ENCODE results near the gene CST7. TPM values are rescaled to one million over a fixed set of nuclear protein-coding genes. Genes with fewer than 3 reads are reported as not detected.

The CST7 gene
- total RNA-seq, 2 experiments from 2014 or later: 81.8 to 83.1 TPM

GRCh38 chr20:24954151-24954550, 5.1 kb downstream of the CST7 start:
- Mint-ChIP-seq H3K4me3 (no peak overlapping the region), H3K36me3 (peaks cover 16% of the 10 kb centered on the region)

GRCh38 chr20:24954566-24954965, 5.5 kb downstream of the CST7 start:
- Mint-ChIP-seq H3K36me3 (peaks cover 19% of the 10 kb centered on the region), H3K27ac (peak overlapping the region; percentile 74), H3K9me3 (no peaks in the 10 kb centered on the region), H3K4me3 (no peak overlapping the region), H3K4me1 (ENCODE audit: low read depth) (peaks cover 37% of the 10 kb centered on the region), H3K27me3 (no peaks in the 10 kb centered on the region)
- intact Hi-C loops (cut with micrococcal nuclease): no loop called here
- no peak for DNase-seq
- CTCF ChIA-PET: interaction anchor here (0.7 to 2.5 kb wide), 4 partner anchors 10 to 294 kb away, joined by 3 to 10 read pairs (median 7); partner anchors contain the start of gene PYGB
- POLR2A ChIA-PET: no interaction called here

More at GRCh38 chr20:24954151-24954550, 5.1 kb downstream of the CST7 start:
- Mint-ChIP-seq H3K27me3 (no peaks in the 10 kb centered on the region), H3K9me3 (no peaks in the 10 kb centered on the region), H3K27ac (peak overlapping the region; percentile 32), H3K4me1 (ENCODE audit: low read depth) (peaks cover 41% of the 10 kb centered on the region)
- POLR2A ChIA-PET: no interaction called here
- CTCF ChIA-PET: interaction anchor here (1.2 to 2.5 kb wide), 2 partner anchors 23 to 36 kb away, joined by 5 to 10 read pairs; no protein-coding TSS in a partner anchor
- DNase-seq: no peak
- intact Hi-C loops (cut with micrococcal nuclease): no loop called here

GRCh38 chr20:24955045-24955444, 6.0 kb downstream of the CST7 start:
- ChIA-PET POLR2A (no interaction called here), CTCF (interaction anchor here (0.7 to 2.5 kb wide), 3 partner anchors 9 to 293 kb away, joined by 3 to 10 read pairs (median 9); partner anchors contain the start of gene PYGB)
- intact Hi-C loops (cut with micrococcal nuclease): no loop called here
- H3K4me3 Mint-ChIP-seq: no peak overlapping the region
- peaks cover 18% of the 10 kb centered on the region for H3K36me3 Mint-ChIP-seq
- no peaks in the 10 kb centered on the region for H3K27me3 Mint-ChIP-seq
- H3K9me3 Mint-ChIP-seq: no peaks in the 10 kb centered on the region
- peaks cover 36% of the 10 kb centered on the region for H3K4me1 Mint-ChIP-seq (ENCODE audit: low read depth)
- H3K27ac Mint-ChIP-seq: peak overlapping the region; percentile 74
- peak; percentile 27 for DNase-seq

- Mint-ChIP-seq H3K4me1 (ENCODE audit: low read depth) (peaks cover 42% of the 10 kb centered on the region), H3K27me3 (no peaks in the 10 kb centered on the region), H3K36me3 (peaks cover 23% of the 10 kb centered on the region), H3K4me3 (no peak overlapping the region), H3K27ac (peak overlapping the region; percentile 64), H3K9me3 (no peaks in the 10 kb centered on the region)
- DNase-seq: no peak
- intact Hi-C loops (cut with micrococcal nuclease): no loop called here
- ChIA-PET CTCF (interaction anchor here (1.4 to 2.5 kb wide), 2 partner anchors 8 to 25 kb away, joined by 9 to 10 read pairs; no protein-coding TSS in a partner anchor), POLR2A (no interaction called here)
Observed at GRCh38 chr20:24956001-24956841, 7.2 kb downstream of the CST7 start.

GRCh38 chr20:24957326-24958016, 8.4 kb downstream of the CST7 start:
- H3K27ac Mint-ChIP-seq: no peak overlapping the region
- peaks cover 35% of the 10 kb centered on the region for H3K36me3 Mint-ChIP-seq
- peaks cover 47% of the 10 kb centered on the region for H3K4me1 Mint-ChIP-seq (ENCODE audit: low read depth)
- H3K9me3 Mint-ChIP-seq: no peaks in the 10 kb centered on the region
- ChIA-PET POLR2A (no interaction called here), CTCF (no interaction called here)
- no peak overlapping the region for H3K4me3 Mint-ChIP-seq
- H3K27me3 Mint-ChIP-seq: no peaks in the 10 kb centered on the region
- intact Hi-C loops (cut with micrococcal nuclease): no loop called here
- DNase-seq: no peak

GRCh38 chr20:24958506-24959385, 9.7 kb downstream of the CST7 start:
- no peak overlapping the region for H3K4me3 Mint-ChIP-seq
- ChIA-PET CTCF (no interaction called here), POLR2A (no interaction called here)
- intact Hi-C loops (cut with micrococcal nuclease): no loop called here
- no peaks in the 10 kb centered on the region for H3K9me3 Mint-ChIP-seq
- H3K27me3 Mint-ChIP-seq: no peaks in the 10 kb centered on the region
- peak overlapping the region; percentile 51 for H3K27ac Mint-ChIP-seq
- peaks cover 43% of the 10 kb centered on the region for H3K36me3 Mint-ChIP-seq
- no peak for DNase-seq
- peaks cover 43% of the 10 kb centered on the region for H3K4me1 Mint-ChIP-seq (ENCODE audit: low read depth)

GRCh38 chr20:24959591-24960301, 10.7 kb downstream of the CST7 start:
- no peaks in the 10 kb centered on the region for H3K27me3 Mint-ChIP-seq
- CTCF ChIA-PET: interaction anchor here (1.1 kb wide), 1 partner anchor 10 kb away, joined by 3 read pairs; the partner anchor contains the start of gene CST7
- H3K9me3 Mint-ChIP-seq: no peaks in the 10 kb centered on the region
- no peak overlapping the region for H3K4me3 Mint-ChIP-seq
- peaks cover 40% of the 10 kb centered on the region for H3K36me3 Mint-ChIP-seq
- intact Hi-C loops (cut with micrococcal nuclease): no loop called here
- peaks cover 42% of the 10 kb centered on the region for H3K4me1 Mint-ChIP-seq (ENCODE audit: low read depth)
- H3K27ac Mint-ChIP-seq: peak overlapping the region; percentile 60
- POLR2A ChIA-PET: interaction anchor here (1.3 kb wide), 1 partner anchor 11 kb away, joined by 7 read pairs; the partner anchor contains the start of gene CST7
- no peak for DNase-seq

- peaks cover 41% of the 10 kb centered on the region for H3K36me3 Mint-ChIP-seq
- peaks cover 42% of the 10 kb centered on the region for H3K4me1 Mint-ChIP-seq (ENCODE audit: low read depth)
Observed at GRCh38 chr20:24960302-24960801, 11.3 kb downstream of the CST7 start.

GRCh38 chr20:24960861-24961260, 11.8 kb downstream of the CST7 start:
- DNase-seq: no peak
- H3K27ac Mint-ChIP-seq: peak overlapping the region; percentile 69
- intact Hi-C loops (cut with micrococcal nuclease): no loop called here
- no peak overlapping the region for H3K4me3 Mint-ChIP-seq
- ChIA-PET CTCF (interaction anchor here (1.1 kb wide), 3 partner anchors 9 to 29 kb away, joined by 3 to 4 read pairs (median 3); partner anchors contain the start of gene CST7), POLR2A (interaction anchor here (1.3 kb wide), 1 partner anchor 12 kb away, joined by 7 read pairs; the partner anchor contains the start of gene CST7)
- no peaks in the 10 kb centered on the region for H3K9me3 Mint-ChIP-seq
- peaks cover 38% of the 10 kb centered on the region for H3K4me1 Mint-ChIP-seq (ENCODE audit: low read depth)
- H3K36me3 Mint-ChIP-seq: peaks cover 46% of the 10 kb centered on the region
- no peaks in the 10 kb centered on the region for H3K27me3 Mint-ChIP-seq

More at GRCh38 chr20:24960302-24960801, 11.3 kb downstream of the CST7 start:
- no peaks in the 10 kb centered on the region for H3K9me3 Mint-ChIP-seq
- no peak overlapping the region for H3K4me3 Mint-ChIP-seq
- H3K27ac Mint-ChIP-seq: peak overlapping the region; percentile 69
- intact Hi-C loops (cut with micrococcal nuclease): no loop called here
- POLR2A ChIA-PET: interaction anchor here (1.3 kb wide), 1 partner anchor 11 kb away, joined by 7 read pairs; the partner anchor contains the start of gene CST7
- no peak for DNase-seq
- CTCF ChIA-PET: interaction anchor here (1.1 kb wide), 3 partner anchors 8 to 29 kb away, joined by 3 to 4 read pairs (median 3); partner anchors contain the start of gene CST7
- no peaks in the 10 kb centered on the region for H3K27me3 Mint-ChIP-seq

- no peak for DNase-seq
- Mint-ChIP-seq H3K4me3 (no peak overlapping the region), H3K27me3 (no peaks in the 10 kb centered on the region), H3K9me3 (no peaks in the 10 kb centered on the region), H3K4me1 (ENCODE audit: low read depth) (peaks cover 38% of the 10 kb centered on the region), H3K27ac (peak overlapping the region; percentile 69), H3K36me3 (peaks cover 46% of the 10 kb centered on the region)
- CTCF ChIA-PET: interaction anchor here (1.1 kb wide), 2 partner anchors 9 to 30 kb away, joined by 3 to 4 read pairs; no protein-coding TSS in a partner anchor
- POLR2A ChIA-PET: interaction anchor here (0.6 to 1.3 kb wide), 2 partner anchors 12 to 199 kb away, joined by 3 to 7 read pairs; partner anchors contain the start of gene CST7
- intact Hi-C loops (cut with micrococcal nuclease): no loop called here
Observed at GRCh38 chr20:24961384-24962181, 12.5 kb downstream of the CST7 start.
